PC-3 (cell line): ENCODE data around the gene PAGR1. TPM values are rescaled to one million over a fixed set of nuclear protein-coding genes. Genes with fewer than 3 reads are reported as not detected.

Source experiments
- ATAC-seq: fragments of 200-7000 bp; cut with Tn5 transposase; 2 replicates; pipeline ENCODE4 v1.9.1; 2020; ENCODE audit warnings: mild to moderate bottlenecking, moderate library complexity
- BruUV-seq: library from RNA; stranded (reverse); fragments of 400-500 nt; replicated peaks from 2 replicates; lab custom pipeline; 2021; lab: Mats Ljungman, UMichigan
- CTCF ChIA-PET: fragments of 300-600 bp; sonication (Branson Sonifier 250); formaldehyde crosslinking; loops from one replicate; lab custom pipeline; 2022; ENCODE audit warnings: antibody characterized with exemption; lab: Charles Lee
- POLR2A ChIA-PET: fragments of 300-600 bp; sonication (Branson Sonifier 250); formaldehyde crosslinking; loops from one replicate; lab custom pipeline; 2022; ENCODE audit warnings: antibody characterized with exemption; ENCODE audit not compliant: unreplicated experiment; lab: Charles Lee
- DNase-seq: peaks from one replicate; pipeline ENCODE4 v3.0.0-alpha.2; 2015
- H2AFZ ChIP-seq: fragments of 300-600 bp; sonication (generic); 2 replicates; pipeline ENCODE4 v1.6.0; 2016; ENCODE audit warnings: antibody characterized with exemption, low read length
- H3F3A ChIP-seq: fragments of 300-600 bp; sonication (generic); one replicate; pipeline ENCODE4 v1.6.0; 2017; ENCODE audit warnings: antibody characterized with exemption, low read length, control low read depth, mild to moderate bottlenecking; ENCODE audit not compliant: unreplicated experiment
- H3K27ac ChIP-seq: fragments of 300-600 bp; sonication (generic); 2 replicates; pipeline ENCODE4 v1.5.1; 2016; ENCODE audit warnings: mild to moderate bottlenecking, low read length
- H3K27me3 ChIP-seq: fragments of 300-600 bp; sonication (generic); 2 replicates; pipeline ENCODE4 v1.6.1; 2016; ENCODE audit warnings: low read length, mixed read lengths
- H3K36me3 ChIP-seq: fragments of 300-600 bp; sonication (generic); 2 replicates; pipeline ENCODE4 v1.6.1; 2016; ENCODE audit warnings: low read depth, mixed run types, low read length, mixed read lengths
- H3K4me1 ChIP-seq: fragments of 300-600 bp; sonication (generic); 2 replicates; pipeline ENCODE4 v1.5.1; 2016; ENCODE audit warnings: low read length; ENCODE audit not compliant: insufficient read depth
- H3K4me2 ChIP-seq: fragments of 300-600 bp; sonication (generic); 2 replicates; pipeline ENCODE4 v1.6.0; 2016; ENCODE audit warnings: low read length
- H3K4me3 ChIP-seq: fragments of 300-600 bp; sonication (generic); 2 replicates; pipeline ENCODE4 v1.5.1; 2016; ENCODE audit warnings: mild to moderate bottlenecking, low read length, mixed read lengths
- H3K79me2 ChIP-seq: fragments of 300-600 bp; sonication (generic); 2 replicates; pipeline ENCODE4 v1.6.1; 2017; ENCODE audit warnings: low read length, mixed read lengths
- H3K9ac ChIP-seq: fragments of 300-600 bp; sonication (generic); 2 replicates; pipeline ENCODE4 v1.6.0; 2016; ENCODE audit warnings: mild to moderate bottlenecking, low read length
- H3K9me2 ChIP-seq: fragments of 300-600 bp; sonication (generic); replicated peaks from 2 replicates; pipeline ENCODE4 v1.6.1; 2016; ENCODE audit warnings: mixed run types, low read length, mixed read lengths
- H3K9me3 ChIP-seq: fragments of 300-600 bp; sonication (generic); 2 replicates; pipeline ENCODE4 v1.6.1; 2016; ENCODE audit warnings: low read length, mixed read lengths
- H4K20me1 ChIP-seq: fragments of 300-600 bp; sonication (generic); 2 replicates; pipeline ENCODE4 v1.6.1; 2016; ENCODE audit warnings: low read length, mixed read lengths
- EZH2 ChIP-seq: fragments of 300-600 bp; sonication (generic); IDR thresholded peaks from one replicate; pipeline ENCODE4 v1.6.1; 2017; ENCODE audit warnings: antibody characterized with exemption, mild to moderate bottlenecking, low read length; ENCODE audit not compliant: unreplicated experiment
- EZH2phosphoT487 ChIP-seq: fragments of 300-600 bp; sonication (generic); IDR thresholded peaks from 2 replicates; pipeline ENCODE4 v1.6.1; 2018; ENCODE audit warnings: mild to moderate bottlenecking, antibody characterized with exemption, low read length, borderline replicate concordance
- intact Hi-C: fragments of 100-400 bp; cut with micrococcal nuclease; formaldehyde crosslinking; loops from 2 replicates; pipeline ENCODE4 v1.9.0; 2023
- total RNA-seq: library from RNA; depleted of rRNA; stranded (reverse); fragments of >200 nt; gene quantifications from 2 replicates; pipeline ENCODE4 v1.2.3, GENCODE V29; 2014
- TF ChIP-seq, protein P1 (sequence below): fragments of 300-600 bp; sonication (generic); conservative IDR thresholded peaks from 2 replicates; pipeline ENCODE4 v1.5.1; 2017; ENCODE audit warnings: antibody characterized with exemption, low read depth, mild to moderate bottlenecking, low read length

PAGR1 gene
- total RNA-seq, 1 experiment from 2014 or later, result 53.8 TPM

DNA sequence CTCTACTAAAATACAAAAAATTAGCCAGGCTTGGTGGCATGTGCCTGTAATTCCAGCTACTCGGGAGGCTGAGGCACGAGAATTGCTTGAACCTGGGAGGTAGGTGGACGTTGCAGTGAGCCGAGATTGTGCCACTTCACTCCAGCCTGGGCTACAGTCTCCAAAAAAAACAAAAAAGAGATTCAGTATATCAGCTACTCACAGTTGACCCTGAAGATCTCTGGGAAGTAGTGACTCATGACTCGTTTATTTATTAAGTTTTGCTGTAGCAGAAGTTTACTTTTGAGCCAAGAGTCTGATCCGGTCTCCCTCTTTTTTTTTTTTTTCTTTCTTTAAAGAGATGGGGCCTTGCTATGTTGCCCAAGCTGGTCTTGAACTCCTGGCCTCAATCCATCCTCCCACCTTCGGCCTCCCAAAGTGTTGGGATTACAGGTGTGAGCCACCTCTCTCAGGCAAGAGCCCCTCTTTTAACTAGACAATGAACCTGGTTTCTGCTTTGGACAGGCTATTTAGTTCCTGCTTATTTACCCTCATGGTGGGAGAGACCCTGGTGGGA lies 8.7 kb downstream of the PAGR1 start:
- Histone ChIP-seq H4K20me1 (no peaks in the 10 kb centered on the region), H3K27ac (peak overlapping the region; percentile 94), H3K27me3 (no peaks in the 10 kb centered on the region), H3K36me3 (no peaks in the 10 kb centered on the region), H3K9ac (peak overlapping the region; percentile 71), H3K9me2 (no peaks in the 10 kb centered on the region), H3K4me3 (peak overlapping the region; percentile 34; the same call in 1 of the 2 replicates), H2AFZ (0 out of 2 replicates have a peak overlapping the region, but pooled peaks have one; percentile 51), H3F3A (no peaks in the 10 kb centered on the region), H3K4me2 (peak overlapping the region; percentile 69), H3K9me3 (no peaks in the 10 kb centered on the region), H3K79me2 (peaks cover 14% of the 10 kb centered on the region), H3K4me1 (peaks cover 58% of the 10 kb centered on the region)
- POLR2A ChIA-PET, result interaction anchor here (0.5 kb wide), 1 partner anchor 18 kb away, joined by 3 read pairs; the partner anchor contains the start of gene MAZ
- ATAC-seq (peak; percentile 30), DNase-seq (peak; percentile 65)
- CTCF ChIA-PET, result interaction anchor here (0.5 to 1.0 kb wide), 4 partner anchors 10 to 207 kb away, joined by 3 to 17 read pairs (median 5); no protein-coding TSS in a partner anchor
- BruUV-seq, result no TSS peak
- TF ChIP-seq, protein P1, sequence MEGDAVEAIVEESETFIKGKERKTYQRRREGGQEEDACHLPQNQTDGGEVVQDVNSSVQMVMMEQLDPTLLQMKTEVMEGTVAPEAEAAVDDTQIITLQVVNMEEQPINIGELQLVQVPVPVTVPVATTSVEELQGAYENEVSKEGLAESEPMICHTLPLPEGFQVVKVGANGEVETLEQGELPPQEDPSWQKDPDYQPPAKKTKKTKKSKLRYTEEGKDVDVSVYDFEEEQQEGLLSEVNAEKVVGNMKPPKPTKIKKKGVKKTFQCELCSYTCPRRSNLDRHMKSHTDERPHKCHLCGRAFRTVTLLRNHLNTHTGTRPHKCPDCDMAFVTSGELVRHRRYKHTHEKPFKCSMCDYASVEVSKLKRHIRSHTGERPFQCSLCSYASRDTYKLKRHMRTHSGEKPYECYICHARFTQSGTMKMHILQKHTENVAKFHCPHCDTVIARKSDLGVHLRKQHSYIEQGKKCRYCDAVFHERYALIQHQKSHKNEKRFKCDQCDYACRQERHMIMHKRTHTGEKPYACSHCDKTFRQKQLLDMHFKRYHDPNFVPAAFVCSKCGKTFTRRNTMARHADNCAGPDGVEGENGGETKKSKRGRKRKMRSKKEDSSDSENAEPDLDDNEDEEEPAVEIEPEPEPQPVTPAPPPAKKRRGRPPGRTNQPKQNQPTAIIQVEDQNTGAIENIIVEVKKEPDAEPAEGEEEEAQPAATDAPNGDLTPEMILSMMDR, result no peak
- no peak for TF ChIP-seq EZH2
- TF ChIP-seq EZH2phosphoT487, result no peak
- intact Hi-C loops, result no loop called here

DNA sequence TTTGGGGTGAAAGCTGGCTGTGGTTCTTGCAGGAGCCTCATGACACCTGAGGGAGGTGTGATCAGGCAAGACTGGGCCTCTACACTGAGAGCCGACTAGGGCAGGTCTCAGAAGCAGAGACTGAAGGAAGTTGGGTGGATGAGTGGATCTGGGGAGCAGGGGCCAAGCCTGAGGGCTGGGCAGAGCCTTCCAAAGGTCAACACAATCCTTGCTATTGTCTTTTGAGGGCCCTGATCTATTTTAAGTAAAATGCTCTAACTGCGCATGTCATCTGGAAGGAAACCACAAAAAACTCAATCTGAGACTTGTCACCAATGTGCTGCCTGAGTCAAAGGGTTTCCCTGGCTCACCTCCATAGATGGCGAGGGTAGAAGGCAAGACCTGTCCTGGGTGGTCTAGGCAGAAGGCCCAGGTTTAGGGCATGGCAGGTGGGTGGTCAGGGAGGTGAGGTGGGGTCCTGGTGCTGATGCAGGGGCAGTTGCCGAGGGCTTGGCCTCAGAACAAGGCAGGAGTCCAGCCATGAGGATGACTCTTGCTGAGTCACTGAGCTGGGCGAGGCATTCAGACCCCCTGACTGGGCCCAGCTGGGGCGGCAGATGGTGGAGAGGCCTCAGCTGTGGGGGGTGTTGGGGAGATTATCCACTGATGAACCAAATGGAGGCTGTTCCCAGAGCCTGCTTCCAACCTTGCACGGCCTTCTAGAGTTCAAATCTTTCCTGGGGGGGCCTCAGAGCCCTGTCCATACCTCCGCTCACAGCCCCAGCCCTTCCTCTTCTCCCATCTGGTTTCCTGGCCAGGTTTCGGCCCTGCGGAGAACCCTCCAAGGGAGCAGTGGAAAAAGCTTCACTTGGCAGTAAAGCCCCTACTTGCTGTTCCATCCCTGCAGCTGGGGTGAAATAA lies 9.4 kb downstream of the PAGR1 start:
- Histone ChIP-seq H3K9me3 (no peaks in the 10 kb centered on the region), H3F3A (no peaks in the 10 kb centered on the region), H3K4me3 (peak overlapping the region; percentile 34; the same call in 1 of the 2 replicates), H3K4me1 (peaks cover 52% of the 10 kb centered on the region), H3K27me3 (no peaks in the 10 kb centered on the region), H2AFZ (peak overlapping the region; percentile 51; the same call in 1 of the 2 replicates), H3K36me3 (no peaks in the 10 kb centered on the region), H3K9ac (peak overlapping the region; percentile 71), H3K27ac (peak overlapping the region; percentile 94), H3K9me2 (no peaks in the 10 kb centered on the region), H4K20me1 (no peaks in the 10 kb centered on the region), H3K4me2 (peak overlapping the region; percentile 69), H3K79me2 (peaks cover 13% of the 10 kb centered on the region)
- ChIA-PET POLR2A (no interaction called here), CTCF (no interaction called here)
- peak; percentile 70 for DNase-seq
- intact Hi-C loops, result no loop called here
- no peak for TF ChIP-seq EZH2
- TF ChIP-seq, protein P1, result no peak
- no peak for TF ChIP-seq EZH2phosphoT487
- peak; percentile 37 for ATAC-seq
- BruUV-seq, result no TSS peak
